ENCODE data around the gene TMEM100.

DNA sequence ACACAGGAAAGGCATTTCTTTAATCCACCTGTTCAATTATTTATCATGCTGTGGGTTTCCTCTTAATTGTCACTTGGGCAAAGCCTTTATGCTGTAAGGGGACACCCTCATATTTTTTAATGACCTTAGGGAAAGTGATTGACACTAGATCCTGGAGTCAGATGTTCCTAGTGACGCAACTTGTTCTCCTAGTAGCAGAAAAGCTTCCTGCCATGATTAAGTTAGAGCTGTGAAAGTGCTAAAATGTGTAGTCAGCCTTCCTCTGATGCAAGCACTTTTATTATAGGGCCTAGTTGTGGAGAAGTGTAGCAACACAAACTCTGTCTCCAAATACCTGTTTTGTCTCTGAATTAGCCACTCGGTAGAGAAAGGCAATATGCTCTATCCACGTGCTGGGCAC is 12.3 kb downstream of the TMEM100 start:
- TF ChIP-seq, protein P1, sequence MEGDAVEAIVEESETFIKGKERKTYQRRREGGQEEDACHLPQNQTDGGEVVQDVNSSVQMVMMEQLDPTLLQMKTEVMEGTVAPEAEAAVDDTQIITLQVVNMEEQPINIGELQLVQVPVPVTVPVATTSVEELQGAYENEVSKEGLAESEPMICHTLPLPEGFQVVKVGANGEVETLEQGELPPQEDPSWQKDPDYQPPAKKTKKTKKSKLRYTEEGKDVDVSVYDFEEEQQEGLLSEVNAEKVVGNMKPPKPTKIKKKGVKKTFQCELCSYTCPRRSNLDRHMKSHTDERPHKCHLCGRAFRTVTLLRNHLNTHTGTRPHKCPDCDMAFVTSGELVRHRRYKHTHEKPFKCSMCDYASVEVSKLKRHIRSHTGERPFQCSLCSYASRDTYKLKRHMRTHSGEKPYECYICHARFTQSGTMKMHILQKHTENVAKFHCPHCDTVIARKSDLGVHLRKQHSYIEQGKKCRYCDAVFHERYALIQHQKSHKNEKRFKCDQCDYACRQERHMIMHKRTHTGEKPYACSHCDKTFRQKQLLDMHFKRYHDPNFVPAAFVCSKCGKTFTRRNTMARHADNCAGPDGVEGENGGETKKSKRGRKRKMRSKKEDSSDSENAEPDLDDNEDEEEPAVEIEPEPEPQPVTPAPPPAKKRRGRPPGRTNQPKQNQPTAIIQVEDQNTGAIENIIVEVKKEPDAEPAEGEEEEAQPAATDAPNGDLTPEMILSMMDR (IDR thresholded peaks at IDR 0.05): no peak
- TF ChIP-seq POLR2A (IDR thresholded peaks at IDR 0.05): no peak

Data from lower leg skin (tissue), 3 donors.